Measurements from ENCODE around the gene PDZD4.

The PDZD4 gene

GRCh38 chrX:153807976-153808375, 22.4 kb downstream of the PDZD4 start:
- DNase-seq (ENCODE audit: low read depth, low spot score) = no peak

GRCh38 chrX:153806999-153807575, 23.3 kb downstream of the PDZD4 start:
- DNase-seq (ENCODE audit: low read depth, low spot score) = no peak

GRCh38 chrX:153805436-153805835, 24.9 kb downstream of the PDZD4 start:
- no peak for DNase-seq (ENCODE audit: low read depth, low spot score)

GRCh38 chrX:153804621-153805020, 25.7 kb downstream of the PDZD4 start:
- no peak for DNase-seq (ENCODE audit: low read depth, low spot score)

GRCh38 chrX:153804100-153804595, 26.2 kb downstream of the PDZD4 start:
- no peak for DNase-seq (ENCODE audit: low read depth, low spot score)

GRCh38 chrX:153803211-153804099, 26.9 kb downstream of the PDZD4 start:
- DNase-seq (ENCODE audit: low read depth, low spot score) = no peak

GRCh38 chrX:153802513-153803045, 27.8 kb downstream of the PDZD4 start:
- no peak for DNase-seq (ENCODE audit: low read depth, low spot score)

- no peak for DNase-seq (ENCODE audit: low read depth, low spot score)
Observed at GRCh38 chrX:153801669-153802068, 28.7 kb downstream of the PDZD4 start.

GRCh38 chrX:153800746-153801145, 29.6 kb downstream of the PDZD4 start:
- DNase-seq (ENCODE audit: low read depth, low spot score) = no peak

- DNase-seq (ENCODE audit: low read depth, low spot score) = no peak
Observed at GRCh38 chrX:153800177-153800722, 30.1 kb downstream of the PDZD4 start.

- no peak for DNase-seq (ENCODE audit: low read depth, low spot score)
Observed at GRCh38 chrX:153799326-153799725, 31.0 kb downstream of the PDZD4 start.

GRCh38 chrX:153797415-153798015, 32.8 kb downstream of the PDZD4 start:
- no peak for DNase-seq (ENCODE audit: low read depth, low spot score)

GRCh38 chrX:153794897-153795816, 35.2 kb downstream of the PDZD4 start:
- DNase-seq (ENCODE audit: low read depth, low spot score) = no peak

GRCh38 chrX:153794018-153794896, 36.1 kb downstream of the PDZD4 start, which contains the start of the genes IDH3G and SSR4:
Gene IDH3G, minus strand, starts transcription at chrX:153794375. Its CDS starts 49 bp downstream, at chrX:153794326.
Gene SSR4, plus strand, starts transcription at chrX:153794668. Its CDS starts 20 bp downstream, at chrX:153794688.
- peak; percentile 48 for DNase-seq (ENCODE audit: low read depth, low spot score)

- DNase-seq (ENCODE audit: low read depth, low spot score) = no peak
Observed at GRCh38 chrX:153793291-153793690, 37.1 kb downstream of the PDZD4 start.

- DNase-seq (ENCODE audit: low read depth, low spot score) = no peak
Observed at GRCh38 chrX:153792368-153792767, 38.0 kb downstream of the PDZD4 start.

GRCh38 chrX:153791104-153791852, 39.1 kb downstream of the PDZD4 start:
- no peak for DNase-seq (ENCODE audit: low read depth, low spot score)

GRCh38 chrX:153789654-153790053, 40.7 kb downstream of the PDZD4 start:
- no peak for DNase-seq (ENCODE audit: low read depth, low spot score)

- no peak for DNase-seq (ENCODE audit: low read depth, low spot score)
Observed at GRCh38 chrX:153786669-153787068, 43.7 kb downstream of the PDZD4 start.
